ENCODE results near the gene EVC.
"Not testable (repeated sequence)": the region's sequence is repeated elsewhere in the genome, so short reads cannot be mapped to it uniquely, and the experiment has no call there.

EVC gene

DNA sequence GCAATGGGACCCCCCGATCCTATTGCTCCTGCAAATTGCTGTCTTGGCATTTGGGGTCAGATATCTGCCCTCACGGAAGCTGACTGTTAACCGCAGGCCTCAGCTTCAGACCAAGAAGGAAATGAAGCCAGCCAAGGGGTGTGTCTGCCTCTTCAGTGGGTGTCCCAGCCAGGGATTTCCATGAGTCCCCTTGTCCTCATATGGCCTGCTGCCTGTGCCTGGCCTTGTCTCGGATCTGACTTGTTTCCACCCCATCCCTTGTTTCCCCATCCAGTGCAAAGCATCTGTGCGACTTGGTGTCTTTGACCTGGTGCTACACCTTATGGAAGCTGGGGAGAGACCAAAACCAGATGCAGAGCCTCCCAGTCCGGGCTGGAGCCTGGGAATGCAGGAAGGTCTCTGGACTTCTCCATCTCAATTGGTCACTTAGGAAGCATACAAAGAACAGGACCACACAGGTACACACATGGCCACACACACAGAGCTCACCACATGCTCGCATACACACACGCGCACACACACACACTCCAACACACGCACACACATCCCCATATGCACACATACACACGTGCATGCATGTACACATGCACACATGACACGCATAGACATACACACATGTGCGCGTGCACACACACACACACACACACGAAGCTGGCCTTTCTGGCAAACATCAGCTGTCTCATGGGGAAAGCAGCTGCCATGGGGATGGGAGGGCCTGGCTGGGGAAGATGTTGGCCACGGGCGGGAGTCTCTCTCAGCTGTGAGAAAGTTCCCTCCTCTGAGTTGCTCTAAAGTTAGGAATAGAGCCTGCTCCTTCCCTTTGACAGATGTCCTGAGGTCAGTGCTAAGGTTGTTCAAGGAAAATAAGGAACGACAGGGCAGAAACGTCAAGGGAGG is 116.4 kb downstream of the EVC start:
- Histone ChIP-seq H3K27me3 (ENCODE audit: insufficient read depth, low read length) (no peaks in the 10 kb centered on the region), H3K36me3 (ENCODE audit: insufficient read depth, low read length) (peaks cover 92% of the 10 kb centered on the region), H3K9ac (ENCODE audit: low read depth, low read length) (no peak overlapping the region), H3K9me3 (ENCODE audit: insufficient read depth, low read depth, low read length) (no peaks in the 10 kb centered on the region), H3K4me3 (ENCODE audit: low read length) (no peak overlapping the region), H3K4me1 (ENCODE audit: insufficient read depth, low read length) (no peaks in the 10 kb centered on the region), H3K27ac (ENCODE audit: low read depth, low read length) (no peak overlapping the region)
- 92% methylated on average over 19 of the region's 19 CpGs for WGBS

DNA sequence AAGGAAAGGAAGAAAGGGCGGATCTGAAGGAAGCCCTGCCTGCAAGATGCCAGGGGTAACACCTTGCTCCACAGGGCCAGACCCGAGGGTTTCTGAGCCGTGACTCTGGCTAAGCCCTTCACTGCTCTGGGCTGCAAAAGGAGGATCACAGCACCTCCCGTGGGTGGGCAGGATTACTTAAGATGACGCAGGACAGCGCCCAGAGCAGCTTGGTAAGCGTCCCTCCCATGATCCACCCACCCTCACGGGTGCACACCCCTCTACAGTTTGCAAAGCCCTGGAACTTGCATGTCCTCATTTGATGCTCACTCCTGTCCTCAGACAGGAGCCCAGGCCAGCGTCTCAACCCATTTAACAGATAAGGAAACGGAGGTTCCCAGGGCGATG is 117.0 kb downstream of the EVC start:
- 93% methylated on average over 11 of the region's 11 CpGs for WGBS
- peaks cover 95% of the 10 kb centered on the region for H3K36me3 ChIP-seq (ENCODE audit: insufficient read depth, low read length)
- H3K27ac ChIP-seq (ENCODE audit: low read depth, low read length): no peak overlapping the region
- no peaks in the 10 kb centered on the region for H3K27me3 ChIP-seq (ENCODE audit: insufficient read depth, low read length)
- no peak overlapping the region for H3K4me3 ChIP-seq (ENCODE audit: low read length)
- no peaks in the 10 kb centered on the region for H3K9me3 ChIP-seq (ENCODE audit: insufficient read depth, low read depth, low read length)
- H3K4me1 ChIP-seq (ENCODE audit: insufficient read depth, low read length): no peaks in the 10 kb centered on the region
- H3K9ac ChIP-seq (ENCODE audit: low read depth, low read length): no peak overlapping the region

DNA sequence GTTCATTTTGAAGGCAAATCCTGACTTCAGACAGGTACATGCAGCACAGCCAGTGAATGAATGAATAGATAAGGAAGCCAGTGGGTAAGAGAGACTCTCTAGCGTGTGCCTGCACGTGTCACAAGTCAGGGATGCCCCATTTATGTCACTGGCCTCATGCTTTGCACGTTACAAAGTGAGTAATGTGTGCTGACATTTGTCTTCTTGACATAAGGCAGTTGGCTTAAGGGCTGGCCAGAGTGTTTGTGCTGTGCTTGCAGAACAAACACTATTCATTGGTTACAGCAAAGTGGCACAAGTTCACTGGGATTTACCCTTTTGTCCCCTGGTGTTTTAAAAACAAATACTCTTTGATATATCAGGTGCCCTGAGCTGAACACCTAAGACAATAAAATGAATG is 125.9 kb downstream of the EVC start:
- no peak overlapping the region for H3K4me3 ChIP-seq (ENCODE audit: low read length)
- H3K9me3 ChIP-seq (ENCODE audit: insufficient read depth, low read depth, low read length): no peaks in the 10 kb centered on the region
- no peak overlapping the region for H3K27ac ChIP-seq (ENCODE audit: low read depth, low read length)
- H3K4me1 ChIP-seq (ENCODE audit: insufficient read depth, low read length): no peaks in the 10 kb centered on the region
- H3K36me3 ChIP-seq (ENCODE audit: insufficient read depth, low read length): peaks cover 89% of the 10 kb centered on the region
- H3K27me3 ChIP-seq (ENCODE audit: insufficient read depth, low read length): no peaks in the 10 kb centered on the region
- no peak overlapping the region for H3K9ac ChIP-seq (ENCODE audit: low read depth, low read length)
- WGBS: 65% methylated on average over 3 of the region's 3 CpGs

DNA sequence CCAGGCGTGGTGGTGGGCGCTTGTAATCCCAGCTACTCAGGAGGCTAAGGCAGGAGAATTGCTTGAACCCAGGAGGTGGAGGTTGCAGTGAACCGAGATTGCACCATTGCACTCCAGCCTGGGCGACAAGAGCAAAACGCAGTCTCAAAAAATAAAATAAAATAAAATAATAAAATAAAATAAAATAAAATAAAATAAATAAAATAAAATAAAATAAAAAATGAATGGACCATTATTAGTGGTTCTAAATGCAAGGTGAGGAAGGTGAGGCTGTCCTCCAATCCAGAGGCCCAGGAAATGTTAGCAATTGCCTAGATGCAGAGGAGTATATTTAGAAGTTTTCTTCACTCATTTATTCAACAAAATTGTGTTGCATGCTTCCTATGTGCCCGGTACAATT is 126.5 kb downstream of the EVC start:
- not testable (repeated sequence) for H3K4me3 ChIP-seq (ENCODE audit: low read length); H3K27me3 ChIP-seq (ENCODE audit: insufficient read depth, low read length); H3K9ac ChIP-seq (ENCODE audit: low read depth, low read length); H3K27ac ChIP-seq (ENCODE audit: low read depth, low read length); H3K4me1 ChIP-seq (ENCODE audit: insufficient read depth, low read length); H3K9me3 ChIP-seq (ENCODE audit: insufficient read depth, low read depth, low read length)
- 67% methylated on average over 4 of the region's 6 CpGs for WGBS
- H3K36me3 ChIP-seq (ENCODE audit: insufficient read depth, low read length): peaks cover 88% of the 10 kb centered on the region

DNA sequence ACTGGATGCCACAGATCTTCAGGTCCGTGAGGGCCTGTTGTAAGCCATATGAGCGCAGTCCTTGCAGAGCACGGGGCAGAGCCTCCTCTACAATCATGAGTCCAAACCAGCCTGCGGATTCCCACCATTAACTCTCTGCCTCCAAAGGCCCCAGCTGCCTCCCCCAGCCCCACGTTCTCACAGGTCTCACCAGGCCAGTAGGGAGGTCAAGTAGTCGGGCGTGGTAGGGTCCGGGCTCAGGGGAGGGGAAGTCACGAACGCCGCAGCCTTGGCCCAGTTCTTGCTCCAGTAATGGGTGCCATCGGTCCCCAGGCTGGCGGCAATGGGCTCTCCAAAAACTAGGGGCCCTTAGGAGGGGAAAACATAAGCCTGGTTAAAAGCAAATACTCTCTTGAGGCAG is 128.3 kb downstream of the EVC start:
- H3K9ac ChIP-seq (ENCODE audit: low read depth, low read length): no peak overlapping the region
- H3K36me3 ChIP-seq (ENCODE audit: insufficient read depth, low read length): peaks cover 93% of the 10 kb centered on the region
- no peaks in the 10 kb centered on the region for H3K4me1 ChIP-seq (ENCODE audit: insufficient read depth, low read length)
- WGBS: 97% methylated on average over 13 of the region's 13 CpGs
- no peak overlapping the region for H3K4me3 ChIP-seq (ENCODE audit: low read length)
- H3K27me3 ChIP-seq (ENCODE audit: insufficient read depth, low read length): no peaks in the 10 kb centered on the region
- no peaks in the 10 kb centered on the region for H3K9me3 ChIP-seq (ENCODE audit: insufficient read depth, low read depth, low read length)
- no peak overlapping the region for H3K27ac ChIP-seq (ENCODE audit: low read depth, low read length)

DNA sequence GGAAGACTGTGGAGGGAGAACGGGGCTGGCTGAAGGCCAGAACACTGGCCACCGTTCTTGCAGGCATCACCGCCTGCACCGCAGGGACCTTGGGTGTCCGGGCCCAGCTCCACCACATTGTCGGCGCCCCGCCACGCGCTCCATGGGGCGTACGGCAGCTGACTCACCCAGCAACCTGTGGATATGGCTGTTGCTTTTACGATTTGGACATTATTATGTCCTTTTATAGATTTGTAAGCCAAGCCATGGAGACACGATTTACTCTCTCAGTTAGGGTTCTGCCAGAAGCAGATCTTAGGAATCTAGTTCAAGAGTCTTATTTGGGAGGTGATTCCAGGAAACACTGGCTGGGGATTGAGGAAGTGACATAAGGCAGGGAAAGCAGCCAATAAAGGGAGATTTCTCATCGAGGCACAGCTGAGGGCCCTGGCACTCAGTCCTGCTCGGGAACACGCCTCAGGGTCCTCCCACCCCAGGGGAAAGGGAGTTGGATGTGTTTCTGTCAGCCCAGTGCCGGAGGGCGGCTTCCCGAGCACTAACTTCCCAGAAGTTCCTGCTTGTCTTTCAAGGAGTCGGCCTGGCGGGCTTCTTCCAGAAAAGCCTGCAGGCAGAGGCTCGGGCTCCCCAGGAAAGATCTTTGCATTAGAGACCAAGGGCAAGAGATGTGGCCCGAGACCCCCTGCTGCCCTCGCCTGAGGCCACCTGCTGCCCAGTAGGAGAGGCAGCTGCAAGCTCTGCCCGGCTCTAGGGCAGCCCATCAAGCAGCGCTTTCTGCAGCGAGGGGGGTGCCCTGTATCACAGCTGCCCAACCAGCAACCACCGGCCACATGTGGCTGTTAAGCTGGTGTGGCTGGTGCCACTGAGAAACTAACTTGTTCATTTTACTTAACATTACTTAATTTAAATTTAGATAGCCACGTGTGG is 129.0 kb downstream of the EVC start:
- 94% methylated on average over 30 of the region's 30 CpGs for WGBS
- Histone ChIP-seq H3K27ac (ENCODE audit: low read depth, low read length) (no peak overlapping the region), H3K4me1 (ENCODE audit: insufficient read depth, low read length) (no peaks in the 10 kb centered on the region; the same call in 1 of the 2 replicates), H3K9ac (ENCODE audit: low read depth, low read length) (no peak overlapping the region), H3K36me3 (ENCODE audit: insufficient read depth, low read length) (peaks cover 93% of the 10 kb centered on the region), H3K27me3 (ENCODE audit: insufficient read depth, low read length) (no peaks in the 10 kb centered on the region), H3K9me3 (ENCODE audit: insufficient read depth, low read depth, low read length) (no peaks in the 10 kb centered on the region), H3K4me3 (ENCODE audit: low read length) (no peak overlapping the region)

DNA sequence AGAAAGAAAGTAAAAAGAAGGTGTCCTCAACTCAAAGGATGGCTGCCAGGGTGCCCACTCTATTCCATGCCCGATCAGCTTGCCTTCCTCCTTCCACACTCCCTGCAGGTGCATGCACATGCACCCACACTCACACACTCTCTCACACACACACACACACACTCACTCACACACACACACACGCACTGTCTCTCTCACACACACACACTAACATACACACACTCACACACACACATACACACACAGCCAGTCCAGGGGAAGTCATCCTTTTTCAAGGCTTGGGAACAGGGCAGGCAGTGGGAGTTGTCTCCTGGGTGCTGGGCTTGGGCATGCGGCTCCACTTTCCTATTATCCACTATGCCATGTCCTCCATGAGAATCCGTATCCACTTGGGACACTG is 131.5 kb downstream of the EVC start:
- 97% methylated on average over 4 of the region's 4 CpGs for WGBS
- Histone ChIP-seq H3K27me3 (ENCODE audit: insufficient read depth, low read length) (no peaks in the 10 kb centered on the region), H3K9ac (ENCODE audit: low read depth, low read length) (no peak overlapping the region)

DNA sequence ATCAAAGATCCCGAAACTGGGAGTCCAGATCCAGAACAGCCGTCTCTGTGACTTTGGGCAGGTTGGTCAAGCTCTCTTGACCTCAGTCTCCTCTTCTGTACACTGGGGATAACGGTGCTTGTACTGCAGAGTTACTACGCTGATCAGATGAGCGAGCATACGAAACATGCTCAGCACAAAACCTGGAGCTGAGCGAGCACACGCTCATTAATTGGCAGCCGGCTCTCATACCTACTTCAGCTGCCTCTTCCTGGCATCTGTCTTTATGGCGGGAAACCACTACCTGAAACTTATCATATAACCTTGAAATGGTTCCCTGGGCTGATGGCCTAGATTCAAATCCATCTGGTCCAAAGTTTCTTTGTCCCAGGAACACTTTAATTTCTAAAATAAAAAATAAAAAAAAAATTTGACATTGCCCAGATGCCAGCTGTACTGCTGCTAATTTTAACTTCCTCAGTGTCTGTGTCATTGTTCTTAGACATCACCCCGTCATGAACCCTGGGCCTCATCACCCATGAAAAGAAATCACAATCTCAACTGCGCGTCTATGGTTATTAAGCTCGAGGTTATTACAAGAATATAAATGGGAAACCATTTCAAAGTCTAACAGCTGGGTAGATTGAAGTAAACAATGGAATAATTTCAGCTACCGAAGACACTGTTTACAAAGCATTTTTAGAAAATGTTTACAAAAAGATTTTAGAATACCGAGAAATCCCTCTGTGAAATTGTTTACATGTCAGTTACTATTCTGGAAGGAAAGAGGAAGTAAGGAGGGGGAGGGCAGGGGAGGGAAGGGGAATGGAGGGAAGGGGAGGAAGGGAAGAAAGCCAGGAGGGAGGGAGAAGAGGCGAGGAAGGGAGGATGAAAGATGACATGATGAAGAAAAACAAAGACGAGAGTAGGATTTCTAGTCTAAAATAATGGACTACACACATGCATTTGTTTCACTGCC is 132.9 kb downstream of the EVC start:
- Histone ChIP-seq H3K27me3 (ENCODE audit: insufficient read depth, low read length) (no peaks in the 10 kb centered on the region), H3K9me3 (ENCODE audit: insufficient read depth, low read depth, low read length) (no peaks in the 10 kb centered on the region), H3K4me3 (ENCODE audit: low read length) (no peak overlapping the region), H3K9ac (ENCODE audit: low read depth, low read length) (no peak overlapping the region), H3K4me1 (ENCODE audit: insufficient read depth, low read length) (peaks cover 6% of the 10 kb centered on the region), H3K27ac (ENCODE audit: low read depth, low read length) (no peak overlapping the region), H3K36me3 (ENCODE audit: insufficient read depth, low read length) (peaks cover 83% of the 10 kb centered on the region)
- WGBS: 95% methylated on average over 17 of the region's 18 CpGs

More for the DNA sequence above, 131.5 kb downstream of the EVC start:
- Histone ChIP-seq H3K4me1 (ENCODE audit: insufficient read depth, low read length) (peaks cover 6% of the 10 kb centered on the region), H3K36me3 (ENCODE audit: insufficient read depth, low read length) (peaks cover 83% of the 10 kb centered on the region), H3K27ac (ENCODE audit: low read depth, low read length) (no peak overlapping the region), H3K9me3 (ENCODE audit: insufficient read depth, low read depth, low read length) (no peaks in the 10 kb centered on the region), H3K4me3 (ENCODE audit: low read length) (no peak overlapping the region)

DNA sequence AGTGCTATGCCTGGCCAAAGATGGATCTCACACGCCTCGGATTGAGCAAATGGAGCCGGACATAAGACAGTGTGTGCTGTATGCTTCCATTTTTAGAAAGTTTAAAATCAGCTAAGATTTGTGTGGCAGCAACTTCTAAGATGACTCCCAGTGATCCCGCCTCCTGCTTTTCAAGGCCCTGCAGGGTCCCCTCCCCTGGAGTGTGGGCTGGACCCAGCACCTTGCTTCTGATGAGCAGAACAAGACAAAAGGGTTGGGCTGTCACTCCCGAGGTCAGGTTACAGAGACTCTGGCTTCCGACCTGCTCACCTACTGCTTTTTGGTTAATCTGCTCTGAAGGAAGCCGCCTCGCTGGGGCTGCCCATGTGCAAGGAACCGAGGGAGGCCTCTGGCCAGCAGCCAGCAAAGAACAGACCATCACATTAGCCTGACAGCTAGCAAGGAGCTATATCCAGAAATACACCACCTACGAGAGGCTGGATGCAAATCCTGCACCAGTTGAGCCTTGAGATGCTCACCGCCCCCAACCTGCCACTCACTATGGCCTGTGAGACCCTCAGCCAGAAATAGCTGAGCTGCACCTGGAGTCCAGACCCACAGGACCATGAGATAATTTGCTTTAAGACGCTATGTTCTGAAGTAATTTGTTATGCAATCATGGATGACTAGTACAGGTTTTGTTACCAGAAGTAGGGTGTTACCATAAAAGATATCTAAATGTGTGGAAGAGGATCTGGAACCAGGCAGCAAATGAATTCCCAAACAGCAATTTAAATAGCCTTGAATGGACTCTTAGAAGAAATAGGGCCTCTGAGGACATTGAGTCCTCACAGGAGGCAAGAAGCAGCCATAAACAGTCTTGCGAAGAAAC is 134.3 kb downstream of the EVC start:
- no peak overlapping the region for H3K27ac ChIP-seq (ENCODE audit: low read depth, low read length)
- H3K9ac ChIP-seq (ENCODE audit: low read depth, low read length): no peak overlapping the region
- no peak overlapping the region for H3K4me3 ChIP-seq (ENCODE audit: low read length)
- peaks cover 6% of the 10 kb centered on the region for H3K4me1 ChIP-seq (ENCODE audit: insufficient read depth, low read length)
- peaks cover 85% of the 10 kb centered on the region for H3K36me3 ChIP-seq (ENCODE audit: insufficient read depth, low read length)
- H3K9me3 ChIP-seq (ENCODE audit: insufficient read depth, low read depth, low read length): no peaks in the 10 kb centered on the region
- H3K27me3 ChIP-seq (ENCODE audit: insufficient read depth, low read length): no peaks in the 10 kb centered on the region
- 83% methylated on average over 13 of the region's 13 CpGs for WGBS

Measured in HUES64 (cell line).